CD4-positive, alpha-beta memory T cell (primary cell): ENCODE results near the gene ADIPOR2. TPM values are rescaled to one million over a fixed set of nuclear protein-coding genes. Genes with fewer than 3 reads are reported as not detected.
A peak's percentile ranks its signal among the peaks of the same experiment; 100 is the strongest.

Experiments
- CTCF ChIA-PET: fragments of 350-600 bp; sonication (Branson Sonifier 250); formaldehyde crosslinking; loops from one replicate; lab custom pipeline; 2021; ENCODE audit warnings: inconsistent platforms; ENCODE audit not compliant: partially characterized antibody; lab: Charles Lee
- POLR2A ChIA-PET: fragments of 350-600 bp; sonication (Branson Sonifier 250); formaldehyde crosslinking; loops from one replicate; lab custom pipeline; 2021; ENCODE audit not compliant: partially characterized antibody; lab: Charles Lee
- DNase-seq, 5 donors: peaks; one replicate each; pipeline versions ENCODE4 v3.0.0 to v3.0.0-alpha.2; 2020 to 2022; ENCODE audit warnings: mixed read lengths in 1 of 5
- H3K27ac ChIP-seq: one replicate; pipeline ENCODE4 v1.7.0; 2013; ENCODE audit warnings: low read depth, low read length
- H3K27me3 ChIP-seq: 2 replicates; pipeline ENCODE4 v1.7.0; 2013; ENCODE audit warnings: mild to moderate bottlenecking, low read length, moderate library complexity; ENCODE audit not compliant: insufficient read depth
- H3K36me3 ChIP-seq: 2 replicates; pipeline ENCODE4 v1.7.0; 2013; ENCODE audit warnings: mild to moderate bottlenecking, low read length, moderate library complexity; ENCODE audit not compliant: insufficient read depth
- H3K4me1 ChIP-seq: 2 replicates; pipeline ENCODE4 v1.7.0; 2013; ENCODE audit warnings: mild to moderate bottlenecking, low read length, moderate library complexity; ENCODE audit not compliant: insufficient read depth
- H3K4me3 ChIP-seq, 2 donors: one replicate each; pipeline ENCODE4 v1.7.0; 2013; ENCODE audit warnings: low read length in 2 of 2, mild to moderate bottlenecking in 1 of 2
- H3K9me3 ChIP-seq, 2 donors: one replicate each; pipeline ENCODE4 v1.7.0; 2013; ENCODE audit warnings: low read length in 2 of 2, control low read depth in 1 of 2; ENCODE audit not compliant: control insufficient read depth in 1 of 2
- H3K27ac Mint-ChIP-seq, 7 donors: one replicate each; pipeline ENCODE4 v1.8.0; 2020 to 2021; ENCODE audit warnings: mixed read lengths in 7 of 7, mild to moderate bottlenecking in 6 of 7, inconsistent platforms in 3 of 7, moderate library complexity in 3 of 7
- H3K27me3 Mint-ChIP-seq, 2 donors: one replicate each; pipeline ENCODE4 v1.8.0; 2020 to 2021; ENCODE audit warnings: mixed read lengths in 2 of 2
- H3K36me3 Mint-ChIP-seq, 2 donors: one replicate each; pipeline ENCODE4 v1.8.0; 2020 to 2021; ENCODE audit warnings: mixed read lengths in 2 of 2, inconsistent platforms in 1 of 2, mild to moderate bottlenecking in 1 of 2
- H3K4me1 Mint-ChIP-seq, 4 donors: one replicate each; pipeline ENCODE4 v1.8.0; 2020 to 2021; ENCODE audit warnings: mixed read lengths in 4 of 4, mild to moderate bottlenecking in 1 of 4
- H3K4me3 Mint-ChIP-seq, 8 donors: one replicate each; pipeline ENCODE4 v1.8.0; 2020 to 2021; ENCODE audit warnings: mixed read lengths in 8 of 8, mild to moderate bottlenecking in 7 of 8, moderate library complexity in 6 of 8, inconsistent platforms in 3 of 8
- H3K9me3 Mint-ChIP-seq, 8 donors: one replicate each; pipeline ENCODE4 v1.8.0; 2020 to 2021; ENCODE audit warnings: mixed read lengths in 8 of 8, mild to moderate bottlenecking in 5 of 8, inconsistent platforms in 3 of 8, moderate library complexity in 1 of 8
- intact Hi-C: fragments of 100-400 bp; cut with micrococcal nuclease; formaldehyde crosslinking; loops from one replicate; pipeline ENCODE4 v1.15.1; 2023
- polyA plus RNA-seq, 2 donors: library from polyadenylated mRNA; unstranded; fragments of 300-500 nt; fragmentation: Illumina TruSeq; gene quantifications; one replicate each; pipeline ENCODE4 v1.2.3, GENCODE V29; 2021
- total RNA-seq, 2 experiments: library from RNA; stranded (reverse); gene quantifications; one replicate each; pipeline ENCODE4 v1.2.3, GENCODE V29; 2021

ADIPOR2 gene
- total and polyA plus RNA-seq, 4 experiments from 2014 or later, result 1.8 to 36.2 (median 19.6) TPM

DNA sequence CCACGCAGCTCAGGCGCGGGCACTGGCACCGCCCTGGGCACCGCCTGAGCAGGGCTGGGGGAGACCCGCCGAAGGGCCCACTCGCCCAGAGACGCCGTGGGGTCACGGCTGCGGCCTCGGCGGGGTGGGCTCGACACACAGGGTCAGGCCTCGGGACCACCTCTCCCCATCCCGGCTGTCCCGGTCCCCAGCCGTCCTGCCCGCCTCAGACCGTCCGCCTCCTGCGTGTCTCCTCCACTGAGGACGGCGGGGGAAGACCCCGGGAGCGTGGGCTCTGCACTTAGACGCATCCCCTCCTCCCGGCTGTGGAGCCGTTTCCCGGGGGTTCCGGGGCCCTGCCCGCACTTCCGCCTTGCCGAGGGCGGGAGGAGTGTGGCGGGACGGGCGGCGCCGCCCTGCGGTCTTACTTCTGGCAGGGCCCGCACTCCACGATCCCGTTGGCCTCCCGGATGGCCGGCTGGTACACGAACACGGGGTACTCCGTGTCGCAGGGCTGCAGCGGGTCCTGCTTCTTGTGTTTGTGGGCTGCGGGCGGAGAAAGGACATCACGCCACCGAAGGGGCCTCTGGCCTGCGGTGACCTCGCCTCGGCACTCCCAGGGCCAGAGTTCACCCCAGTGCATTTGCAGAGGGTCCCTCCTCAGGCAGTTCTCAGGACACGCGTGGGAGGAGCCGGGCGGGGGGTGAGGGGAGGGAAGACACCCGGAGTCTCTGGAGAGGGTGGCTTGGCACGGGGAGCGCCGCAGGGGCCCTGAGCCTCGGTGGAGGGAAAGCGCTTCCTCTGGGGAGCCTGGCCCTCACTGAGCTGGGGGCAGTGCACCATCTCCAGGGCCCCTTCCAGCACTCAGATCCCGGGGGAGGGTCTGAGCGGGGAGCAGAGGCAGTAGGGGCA, 106.4 kb downstream of the ADIPOR2 start:
- Histone ChIP-seq H3K36me3 (no peaks in the 10 kb centered on the region), H3K27ac (peak overlapping the region; percentile 82), H3K4me3 (peak overlapping the region; percentile 38 to 96), H3K27me3 (no peaks in the 10 kb centered on the region), H3K9me3 (no peaks in the 10 kb centered on the region), H3K4me1 (peaks cover 5% of the 10 kb centered on the region)
- Mint-ChIP-seq H3K9me3 (no peaks in the 10 kb centered on the region), H3K27ac (peak overlapping the region; percentile 53 to 85 (median 70)), H3K4me1 (peaks cover 5 to 20% (median 9%) of the 10 kb centered on the region in 4 donors), H3K36me3 (peaks cover 0 to 2% of the 10 kb centered on the region in 2 donors), H3K4me3 (peak overlapping the region; percentile 68 to 92 (median 78)), H3K27me3 (no peaks in the 10 kb centered on the region)
- DNase-seq, result peak; percentile 40 to 74 (median 48)
- ChIA-PET CTCF (interaction anchor here (2.4 to 16.4 kb wide), 3 partner anchors 143 kb away, joined by 19 to 612 read pairs (median 235); no protein-coding TSS in a partner anchor), POLR2A (interaction anchor here (0.5 to 2.9 kb wide), 10 partner anchors 8 to 207 kb away, joined by 3 to 59 read pairs (median 7); partner anchors contain the start of genes ADIPOR2 and DCP1B)
- intact Hi-C loops, result loop anchor here (10.0 kb wide), 1 partner anchor 988 kb away; no protein-coding TSS in a partner anchor

DNA sequence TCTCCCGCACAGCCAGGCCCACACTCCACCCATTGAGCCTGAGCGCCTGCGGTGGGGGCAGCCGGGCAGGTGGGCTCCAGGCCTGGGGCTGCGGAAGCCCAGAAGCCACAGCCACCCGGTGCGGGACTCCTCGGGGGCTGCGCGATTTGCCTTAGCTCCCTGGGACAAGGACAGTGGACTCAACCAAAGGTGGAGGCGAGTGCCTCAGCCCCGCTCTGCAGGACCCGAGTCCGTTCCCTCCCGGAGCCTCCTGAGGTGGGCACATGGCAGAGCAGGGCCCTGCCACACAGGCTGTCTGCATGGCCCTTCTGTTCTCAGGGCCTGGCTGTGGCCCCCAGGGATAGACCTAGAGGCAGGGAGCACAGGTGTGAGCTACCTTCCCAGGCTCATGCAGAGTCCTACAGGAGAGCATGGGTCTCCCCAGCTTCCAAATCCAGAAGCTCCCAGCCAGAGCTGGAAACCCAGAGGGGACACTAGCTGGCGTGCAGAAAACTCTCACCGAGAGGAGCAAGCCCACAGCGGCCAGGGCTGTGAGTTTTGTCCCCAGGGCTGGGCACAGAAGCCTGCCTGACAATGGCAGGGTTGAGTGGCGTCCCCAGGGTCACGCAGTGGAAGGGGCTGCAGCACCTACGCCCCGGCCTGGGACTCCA, 107.2 kb downstream of the ADIPOR2 start:
- no peaks in the 10 kb centered on the region for H3K9me3 Mint-ChIP-seq
- H3K27me3 ChIP-seq, result no peaks in the 10 kb centered on the region
- POLR2A ChIA-PET, result interaction anchor here (1.3 to 2.8 kb wide), 3 partner anchors 10 to 237 kb away, joined by 3 to 14 read pairs (median 9); no protein-coding TSS in a partner anchor
- CTCF ChIA-PET, result interaction anchor here (1.5 to 2.4 kb wide), 2 partner anchors 33 to 142 kb away, joined by 4 to 19 read pairs; no protein-coding TSS in a partner anchor
- intact Hi-C loops, result loop anchor here (10.0 kb wide), 1 partner anchor 987 kb away; no protein-coding TSS in a partner anchor
- no peaks in the 10 kb centered on the region for H3K9me3 ChIP-seq
- H3K27ac Mint-ChIP-seq, result peak overlapping the region in 4 of 7 donors; percentile 62 to 89 (median 68)
- peaks cover 0 to 2% of the 10 kb centered on the region in 2 donors for H3K36me3 Mint-ChIP-seq
- no peaks in the 10 kb centered on the region for H3K27me3 Mint-ChIP-seq
- H3K4me3 Mint-ChIP-seq, result peak overlapping the region in 3 of 8 donors; percentile 21 to 64 (median 43)
- H3K27ac ChIP-seq, result peak overlapping the region; percentile 82
- H3K4me3 ChIP-seq, result no peak overlapping the region
- peaks cover 5% of the 10 kb centered on the region for H3K4me1 ChIP-seq
- no peaks in the 10 kb centered on the region for H3K36me3 ChIP-seq
- no peak for DNase-seq
- peaks cover 5 to 20% (median 9%) of the 10 kb centered on the region in 4 donors for H3K4me1 Mint-ChIP-seq

DNA sequence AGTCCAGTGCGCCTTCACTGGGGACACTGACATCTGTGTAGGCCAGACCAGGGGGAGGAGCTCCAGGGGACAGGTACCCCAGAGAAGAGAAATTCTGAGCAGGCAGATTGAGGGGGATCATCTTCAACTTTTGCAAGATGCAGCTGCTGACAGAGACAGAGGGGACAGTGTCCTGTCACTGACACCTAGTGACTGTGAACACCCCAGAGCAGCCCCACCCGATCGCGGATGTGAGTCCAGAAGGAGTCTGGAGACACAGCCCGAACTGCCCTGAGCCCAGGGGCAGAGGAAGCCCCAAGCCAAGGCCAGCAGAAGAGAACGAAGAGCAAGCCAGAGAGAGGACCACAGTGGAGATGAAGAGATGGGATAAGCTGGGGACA, 107.8 kb downstream of the ADIPOR2 start:
- Histone ChIP-seq H3K9me3 (no peaks in the 10 kb centered on the region), H3K27me3 (no peaks in the 10 kb centered on the region), H3K27ac (no peak overlapping the region), H3K4me1 (peaks cover 5% of the 10 kb centered on the region), H3K4me3 (no peak overlapping the region), H3K36me3 (no peaks in the 10 kb centered on the region)
- Mint-ChIP-seq H3K36me3 (peaks cover 0 to 2% of the 10 kb centered on the region in 2 donors), H3K27ac (peak overlapping the region in 4 of 7 donors; percentile 3 to 71 (median 63)), H3K9me3 (no peaks in the 10 kb centered on the region), H3K27me3 (no peaks in the 10 kb centered on the region), H3K4me3 (no peak overlapping the region), H3K4me1 (peaks cover 5 to 20% (median 9%) of the 10 kb centered on the region in 4 donors)
- DNase-seq, result no peak
- intact Hi-C loops, result loop anchor here (10.0 kb wide), 1 partner anchor 986 kb away; no protein-coding TSS in a partner anchor
- ChIA-PET CTCF (interaction anchor here (1.5 to 2.4 kb wide), 2 partner anchors 32 to 141 kb away, joined by 4 to 19 read pairs; no protein-coding TSS in a partner anchor), POLR2A (interaction anchor here (1.3 to 2.8 kb wide), 3 partner anchors 10 to 236 kb away, joined by 3 to 14 read pairs (median 9); no protein-coding TSS in a partner anchor)

DNA sequence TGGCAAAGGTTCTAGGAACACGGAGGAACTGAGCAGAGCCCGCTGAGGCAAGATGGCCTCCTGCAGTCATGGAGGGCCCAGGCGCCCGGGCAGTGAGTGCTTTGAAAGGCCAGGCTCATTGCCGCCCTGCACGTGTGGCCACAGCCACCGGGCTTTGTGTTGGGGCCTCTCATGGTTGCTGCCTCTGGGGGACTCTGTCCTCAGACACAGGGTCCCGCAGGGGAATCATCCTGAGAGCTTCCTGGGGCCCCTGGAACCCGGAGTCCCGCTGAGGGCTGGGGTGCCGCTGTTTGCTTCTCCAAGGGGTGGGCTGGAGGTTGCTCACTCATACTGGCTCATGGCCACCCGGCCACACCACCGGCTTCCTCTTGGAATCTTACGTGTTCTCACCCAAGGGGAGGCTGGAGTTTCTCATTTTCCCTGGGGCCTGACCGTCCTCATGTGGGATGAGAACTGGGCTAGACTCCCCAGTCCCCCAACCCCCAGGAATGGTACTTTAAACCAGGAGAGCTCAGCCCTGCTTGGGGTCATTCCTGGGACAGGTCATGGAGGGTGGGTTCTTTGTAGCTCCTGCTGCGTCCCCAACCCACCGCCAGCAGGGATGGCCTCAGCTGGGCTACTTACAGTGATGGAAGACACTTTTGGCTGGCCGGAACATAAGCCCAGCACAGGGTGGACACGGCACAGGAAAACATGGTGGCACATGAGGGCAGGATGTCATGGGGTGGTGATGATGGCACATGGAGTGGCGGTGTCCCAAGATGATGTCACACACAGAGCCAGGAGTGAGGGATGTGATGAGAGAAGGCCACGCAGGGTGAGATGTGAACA, 108.4 kb downstream of the ADIPOR2 start:
- CTCF ChIA-PET, result interaction anchor here (1.5 to 2.4 kb wide), 2 partner anchors 32 to 141 kb away, joined by 4 to 19 read pairs; no protein-coding TSS in a partner anchor
- H3K9me3 Mint-ChIP-seq, result no peaks in the 10 kb centered on the region
- intact Hi-C loops, result loop anchor here (10.0 kb wide), 1 partner anchor 986 kb away; no protein-coding TSS in a partner anchor
- H3K27me3 Mint-ChIP-seq, result no peaks in the 10 kb centered on the region
- Histone ChIP-seq H3K27ac (no peak overlapping the region), H3K4me3 (no peak overlapping the region), H3K4me1 (peaks cover 5% of the 10 kb centered on the region), H3K9me3 (no peaks in the 10 kb centered on the region), H3K27me3 (no peaks in the 10 kb centered on the region), H3K36me3 (no peaks in the 10 kb centered on the region)
- H3K4me1 Mint-ChIP-seq, result peaks cover 5 to 21% (median 10%) of the 10 kb centered on the region in 4 donors
- peak overlapping the region in 3 of 7 donors; percentile 43 to 71 (median 69) for H3K27ac Mint-ChIP-seq
- H3K4me3 Mint-ChIP-seq, result peak overlapping the region in 1 of 8 donors; percentile 12
- H3K36me3 Mint-ChIP-seq, result peaks cover 0 to 2% of the 10 kb centered on the region in 2 donors
- POLR2A ChIA-PET, result interaction anchor here (0.7 to 2.8 kb wide), 4 partner anchors 9 to 235 kb away, joined by 3 to 14 read pairs (median 7); no protein-coding TSS in a partner anchor
- DNase-seq, result no peak

DNA sequence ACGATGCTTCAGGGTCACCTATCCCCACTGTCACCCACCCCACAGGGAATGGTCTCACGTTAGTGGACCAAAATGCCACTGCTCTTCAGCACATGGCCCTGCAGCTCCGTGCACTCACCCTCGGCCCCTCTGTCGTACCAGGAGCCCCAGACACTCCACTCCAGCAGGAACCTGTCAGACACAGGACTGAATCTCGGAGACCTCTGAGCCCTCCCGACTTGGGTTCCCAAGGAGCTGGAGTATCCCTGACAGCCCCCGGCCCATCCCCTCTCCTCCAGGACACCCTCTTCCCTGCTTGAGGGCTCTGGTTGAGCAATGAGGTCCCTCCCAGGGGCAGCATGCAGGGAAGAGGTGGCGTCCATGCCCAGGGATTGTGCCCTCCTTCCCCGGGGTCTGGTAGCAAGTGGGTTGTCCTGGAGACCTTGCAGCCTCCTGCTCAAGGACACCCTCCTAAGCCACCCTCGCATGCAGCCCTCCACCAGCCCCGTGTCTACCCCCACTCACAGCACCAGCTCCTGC, 109.1 kb downstream of the ADIPOR2 start:
- Histone ChIP-seq H3K9me3 (no peaks in the 10 kb centered on the region), H3K4me1 (peaks cover 11% of the 10 kb centered on the region), H3K27ac (no peak overlapping the region), H3K27me3 (no peaks in the 10 kb centered on the region), H3K36me3 (no peaks in the 10 kb centered on the region), H3K4me3 (no peak overlapping the region)
- Mint-ChIP-seq H3K27ac (peak overlapping the region in 2 of 7 donors; percentile 56 to 59), H3K36me3 (peaks cover 0 to 2% of the 10 kb centered on the region in 2 donors), H3K4me3 (peak overlapping the region in 1 of 8 donors; percentile 12), H3K9me3 (no peaks in the 10 kb centered on the region), H3K4me1 (peaks cover 7 to 24% (median 16%) of the 10 kb centered on the region in 4 donors), H3K27me3 (no peaks in the 10 kb centered on the region)
- ChIA-PET CTCF (no interaction called here), POLR2A (interaction anchor here (2.5 kb wide), 1 partner anchor 140 kb away, joined by 14 read pairs; no protein-coding TSS in a partner anchor)
- intact Hi-C loops, result loop anchor here (10.0 kb wide), 1 partner anchor 985 kb away; no protein-coding TSS in a partner anchor
- DNase-seq, result no peak
